GM23338 (cell line): ENCODE data around the gene UBA3. TPM values are rescaled to one million over a fixed set of nuclear protein-coding genes. Genes with fewer than 3 reads are reported as not detected.

Experiments
- ATAC-seq: fragments of 200-7000 bp; cut with Tn5 transposase; 3 replicates; pipeline ENCODE4 v1.9.1; 2020
- DNase-seq: peaks from one replicate; pipeline ENCODE4 v3.0.0-alpha.2; 2015; ENCODE audit warnings: low spot score
- H2AFZ ChIP-seq: fragments of 200-600 bp; sonication (generic); 2 replicates; pipeline ENCODE4 v1.8.0; 2016; ENCODE audit warnings: antibody characterized with exemption, mild to moderate bottlenecking, moderate library complexity
- H3F3A ChIP-seq: fragments of 200-600 bp; sonication (generic); replicated peaks from 2 replicates; pipeline ENCODE4 v1.8.0; 2017; ENCODE audit warnings: antibody characterized with exemption, mixed run types, low read depth
- H3K27ac ChIP-seq: fragments of 200-600 bp; sonication (generic); 2 replicates; pipeline ENCODE4 v1.6.1; 2016; ENCODE audit warnings: low read depth
- H3K27me3 ChIP-seq: fragments of 200-600 bp; sonication (generic); 2 replicates; pipeline ENCODE4 v1.8.0; 2016; ENCODE audit warnings: mild to moderate bottlenecking, mixed run types, moderate library complexity; ENCODE audit not compliant: insufficient read depth
- H3K36me3 ChIP-seq: fragments of 200-600 bp; sonication (generic); 2 replicates; pipeline ENCODE4 v1.8.0; 2016; ENCODE audit warnings: mild to moderate bottlenecking; ENCODE audit not compliant: insufficient read depth
- H3K4me1 ChIP-seq: fragments of 200-600 bp; sonication (generic); 2 replicates; pipeline ENCODE4 v1.8.0; 2016; ENCODE audit warnings: mild to moderate bottlenecking, moderate library complexity; ENCODE audit not compliant: insufficient read depth
- H3K4me2 ChIP-seq: fragments of 200-600 bp; sonication (generic); 2 replicates; pipeline ENCODE4 v1.7.1; 2017; ENCODE audit warnings: mixed run types
- H3K4me3 ChIP-seq: fragments of 200-600 bp; sonication (generic); 2 replicates; pipeline ENCODE4 v1.6.1; 2016; ENCODE audit warnings: mixed run types
- H3K79me2 ChIP-seq: fragments of 200-600 bp; sonication (generic); replicated peaks from 2 replicates; pipeline ENCODE4 v1.8.0; 2017; ENCODE audit warnings: mild to moderate bottlenecking; ENCODE audit not compliant: insufficient read depth
- H3K9me2 ChIP-seq: fragments of 200-600 bp; sonication (generic); 2 replicates; pipeline ENCODE4 v1.8.0; 2017; ENCODE audit not compliant: insufficient read depth
- H4K20me1 ChIP-seq: fragments of 200-600 bp; sonication (generic); replicated peaks from 2 replicates; pipeline ENCODE4 v1.8.0; 2017; ENCODE audit warnings: mild to moderate bottlenecking; ENCODE audit not compliant: insufficient read depth
- H3K27ac Mint-ChIP-seq: 2 replicates; pipeline ENCODE4 v1.8.0; 2020; ENCODE audit warnings: inconsistent platforms, mild to moderate bottlenecking, moderate library complexity, mixed read lengths
- H3K27me3 Mint-ChIP-seq: 3 replicates; pipeline ENCODE4 v1.8.0; 2022; ENCODE audit warnings: low read depth, mild to moderate bottlenecking, moderate library complexity, mixed read lengths, inconsistent platforms; ENCODE audit not compliant: insufficient read depth, poor library complexity
- H3K36me3 Mint-ChIP-seq: 3 replicates; pipeline ENCODE4 v1.8.0; 2021; ENCODE audit warnings: low read depth, mild to moderate bottlenecking, inconsistent platforms, moderate library complexity, mixed read lengths
- H3K4me1 Mint-ChIP-seq: 3 replicates; pipeline ENCODE4 v1.8.0; 2020; ENCODE audit warnings: mild to moderate bottlenecking, inconsistent platforms, mixed read lengths
- H3K4me3 Mint-ChIP-seq: 3 replicates; pipeline ENCODE4 v1.8.0; 2021; ENCODE audit warnings: moderate library complexity, mild to moderate bottlenecking, inconsistent platforms, mixed read lengths
- H3K9me3 Mint-ChIP-seq: 3 replicates; pipeline ENCODE4 v1.8.0; 2020; ENCODE audit warnings: moderate library complexity, mild to moderate bottlenecking, inconsistent platforms, mixed read lengths
- EZH2 ChIP-seq: fragments of 200-600 bp; sonication (generic); IDR thresholded peaks from one replicate; pipeline ENCODE4 v1.8.0; 2017; ENCODE audit warnings: antibody characterized with exemption, mild to moderate bottlenecking, low read depth; ENCODE audit not compliant: unreplicated experiment
- NANOG ChIP-seq: IDR thresholded peaks from 2 replicates; pipeline ENCODE4 v1.6.1; 2016; ENCODE audit warnings: antibody characterized with exemption, borderline replicate concordance
- STAT1 ChIP-seq: IDR thresholded peaks from one replicate; pipeline ENCODE4 v1.6.1; 2016; ENCODE audit warnings: antibody characterized with exemption; ENCODE audit not compliant: unreplicated experiment
- ZNF114 ChIP-seq: fragments of 250-450 bp; sonication (Bioruptor Pico); IDR thresholded peaks from 2 replicates; pipeline ENCODE4 v1.5.0; 2020; ENCODE audit warnings: mild to moderate bottlenecking, moderate library complexity
- ZNF331 ChIP-seq: fragments of 250-450 bp; sonication (Bioruptor Pico); IDR thresholded peaks from 2 replicates; pipeline ENCODE4 v1.5.0; 2020; ENCODE audit warnings: low read depth, mild to moderate bottlenecking, moderate library complexity
- polyA plus RNA-seq: library from polyadenylated mRNA; unstranded; fragments of >200 nt; fragmentation: Nextera tagmentation; extraction: Ambion mirVana; gene quantifications from 2 replicates; pipeline ENCODE4 v1.2.1, GENCODE V29; 2016
- total RNA-seq: library from RNA; depleted of rRNA; stranded (reverse); fragments of >200 nt; shearing (Covaris generic); gene quantifications from 2 replicates; pipeline ENCODE4 v1.2.3, GENCODE V29; 2014
- TF ChIP-seq, protein P1 (sequence below): IDR thresholded peaks from one replicate; pipeline ENCODE4 v1.6.1; 2018; ENCODE audit warnings: antibody characterized with exemption; ENCODE audit not compliant: unreplicated experiment
- TF ChIP-seq, protein P2 (sequence below): fragments of 250-450 bp; sonication (Bioruptor Pico); IDR thresholded peaks from 2 replicates; pipeline ENCODE4 v1.5.0; 2020; ENCODE audit warnings: mild to moderate bottlenecking, moderate library complexity
- TF ChIP-seq, protein P3 (sequence below), 2 experiments: fragments of 200-600 bp in 1 of 2; sonication (generic) in 1 of 2; conservative IDR thresholded peaks; 2 replicates each; pipeline versions ENCODE4 v1.5.1 to v1.6.1; 2016 to 2017; ENCODE audit warnings: antibody characterized with exemption in 2 of 2, low read depth in 2 of 2, mild to moderate bottlenecking in 2 of 2, moderate library complexity in 1 of 2

Gene UBA3
- total and polyA plus RNA-seq, 2 experiments from 2014 or later = 53.2 to 85.3 TPM

DNA sequence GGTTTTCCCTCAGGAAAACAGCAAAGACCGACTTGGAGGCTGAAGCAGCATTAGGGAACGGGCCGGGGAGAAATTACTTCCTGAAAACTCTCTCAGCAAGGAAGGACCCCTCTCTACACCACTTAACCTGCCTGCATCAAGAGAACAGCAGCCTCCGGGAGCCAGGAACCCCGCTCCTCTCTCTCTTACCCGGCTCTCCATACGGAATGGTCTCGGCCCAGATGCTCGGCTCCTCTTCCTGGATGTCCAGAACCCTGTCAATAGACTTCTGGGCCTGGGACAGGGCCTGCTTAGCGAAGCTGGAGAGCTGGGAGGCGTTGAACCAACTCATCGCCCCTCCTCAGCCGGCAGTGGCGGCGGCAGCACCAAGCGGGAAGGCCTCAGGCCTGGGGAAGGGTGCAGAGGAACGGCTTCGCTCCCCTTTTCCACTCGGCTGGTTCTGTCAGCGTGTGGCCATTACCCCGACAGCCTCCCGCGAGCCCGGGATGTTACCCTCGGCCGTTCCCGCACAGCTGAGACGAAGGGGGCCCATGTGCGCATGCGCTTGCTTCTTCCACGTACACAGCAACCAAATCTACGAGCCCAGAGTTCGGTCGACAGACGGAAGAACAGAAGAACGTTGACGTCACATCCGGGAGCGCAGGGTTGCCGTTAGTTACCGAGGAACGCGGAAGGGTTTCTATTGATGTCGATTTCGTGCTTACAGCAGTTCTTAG lies 28.3 kb downstream of the UBA3 start, which contains the start of gene TMF1 (continued):
- TF ChIP-seq, protein P1, sequence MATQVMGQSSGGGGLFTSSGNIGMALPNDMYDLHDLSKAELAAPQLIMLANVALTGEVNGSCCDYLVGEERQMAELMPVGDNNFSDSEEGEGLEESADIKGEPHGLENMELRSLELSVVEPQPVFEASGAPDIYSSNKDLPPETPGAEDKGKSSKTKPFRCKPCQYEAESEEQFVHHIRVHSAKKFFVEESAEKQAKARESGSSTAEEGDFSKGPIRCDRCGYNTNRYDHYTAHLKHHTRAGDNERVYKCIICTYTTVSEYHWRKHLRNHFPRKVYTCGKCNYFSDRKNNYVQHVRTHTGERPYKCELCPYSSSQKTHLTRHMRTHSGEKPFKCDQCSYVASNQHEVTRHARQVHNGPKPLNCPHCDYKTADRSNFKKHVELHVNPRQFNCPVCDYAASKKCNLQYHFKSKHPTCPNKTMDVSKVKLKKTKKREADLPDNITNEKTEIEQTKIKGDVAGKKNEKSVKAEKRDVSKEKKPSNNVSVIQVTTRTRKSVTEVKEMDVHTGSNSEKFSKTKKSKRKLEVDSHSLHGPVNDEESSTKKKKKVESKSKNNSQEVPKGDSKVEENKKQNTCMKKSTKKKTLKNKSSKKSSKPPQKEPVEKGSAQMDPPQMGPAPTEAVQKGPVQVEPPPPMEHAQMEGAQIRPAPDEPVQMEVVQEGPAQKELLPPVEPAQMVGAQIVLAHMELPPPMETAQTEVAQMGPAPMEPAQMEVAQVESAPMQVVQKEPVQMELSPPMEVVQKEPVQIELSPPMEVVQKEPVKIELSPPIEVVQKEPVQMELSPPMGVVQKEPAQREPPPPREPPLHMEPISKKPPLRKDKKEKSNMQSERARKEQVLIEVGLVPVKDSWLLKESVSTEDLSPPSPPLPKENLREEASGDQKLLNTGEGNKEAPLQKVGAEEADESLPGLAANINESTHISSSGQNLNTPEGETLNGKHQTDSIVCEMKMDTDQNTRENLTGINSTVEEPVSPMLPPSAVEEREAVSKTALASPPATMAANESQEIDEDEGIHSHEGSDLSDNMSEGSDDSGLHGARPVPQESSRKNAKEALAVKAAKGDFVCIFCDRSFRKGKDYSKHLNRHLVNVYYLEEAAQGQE = no peak
- TF ChIP-seq EZH2 = no peak
- no peak for TF ChIP-seq ZNF114 (CRISPR knock-in tag)
- no peak for TF ChIP-seq NANOG

DNA sequence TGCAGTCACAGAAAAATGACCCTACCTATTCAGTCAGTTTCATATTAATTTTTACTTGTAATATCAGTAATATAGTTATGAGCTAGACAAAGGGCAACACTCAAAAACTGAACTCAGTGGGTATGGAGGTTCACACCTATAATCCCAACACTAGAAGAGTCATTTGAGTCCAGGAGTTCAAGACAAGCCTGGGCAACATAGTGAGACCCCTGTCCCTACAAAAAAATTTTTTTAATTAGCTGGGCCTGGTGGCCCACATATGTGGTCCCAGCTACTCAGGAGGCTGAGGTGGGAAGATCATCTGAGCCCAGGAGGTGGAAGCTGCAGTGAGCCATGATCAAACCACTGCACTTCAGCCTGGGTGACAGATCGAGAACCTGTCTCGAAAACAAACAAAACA lies 31.2 kb downstream of the UBA3 start:
- Histone ChIP-seq H3K4me2 (no peak overlapping the region), H3K27ac (no peak overlapping the region), H3K36me3 (peaks cover 11% of the 10 kb centered on the region; the same call in 1 of the 2 replicates), H3K79me2 (peaks cover 22% of the 10 kb centered on the region), H3K4me1 (no peaks in the 10 kb centered on the region), H2AFZ (no peak overlapping the region), H3K4me3 (no peak overlapping the region), H4K20me1 (no peaks in the 10 kb centered on the region; the same call in 1 of the 2 replicates), H3K9me2 (no peaks in the 10 kb centered on the region), H3K27me3 (no peaks in the 10 kb centered on the region), H3F3A (no peaks in the 10 kb centered on the region)
- no peak for DNase-seq
- peaks cover 5% of the 10 kb centered on the region for H3K27me3 Mint-ChIP-seq
- H3K27ac Mint-ChIP-seq = no peak overlapping the region
- H3K9me3 Mint-ChIP-seq = no peaks in the 10 kb centered on the region
- no peak overlapping the region for H3K4me3 Mint-ChIP-seq
- TF ChIP-seq, protein P2, sequence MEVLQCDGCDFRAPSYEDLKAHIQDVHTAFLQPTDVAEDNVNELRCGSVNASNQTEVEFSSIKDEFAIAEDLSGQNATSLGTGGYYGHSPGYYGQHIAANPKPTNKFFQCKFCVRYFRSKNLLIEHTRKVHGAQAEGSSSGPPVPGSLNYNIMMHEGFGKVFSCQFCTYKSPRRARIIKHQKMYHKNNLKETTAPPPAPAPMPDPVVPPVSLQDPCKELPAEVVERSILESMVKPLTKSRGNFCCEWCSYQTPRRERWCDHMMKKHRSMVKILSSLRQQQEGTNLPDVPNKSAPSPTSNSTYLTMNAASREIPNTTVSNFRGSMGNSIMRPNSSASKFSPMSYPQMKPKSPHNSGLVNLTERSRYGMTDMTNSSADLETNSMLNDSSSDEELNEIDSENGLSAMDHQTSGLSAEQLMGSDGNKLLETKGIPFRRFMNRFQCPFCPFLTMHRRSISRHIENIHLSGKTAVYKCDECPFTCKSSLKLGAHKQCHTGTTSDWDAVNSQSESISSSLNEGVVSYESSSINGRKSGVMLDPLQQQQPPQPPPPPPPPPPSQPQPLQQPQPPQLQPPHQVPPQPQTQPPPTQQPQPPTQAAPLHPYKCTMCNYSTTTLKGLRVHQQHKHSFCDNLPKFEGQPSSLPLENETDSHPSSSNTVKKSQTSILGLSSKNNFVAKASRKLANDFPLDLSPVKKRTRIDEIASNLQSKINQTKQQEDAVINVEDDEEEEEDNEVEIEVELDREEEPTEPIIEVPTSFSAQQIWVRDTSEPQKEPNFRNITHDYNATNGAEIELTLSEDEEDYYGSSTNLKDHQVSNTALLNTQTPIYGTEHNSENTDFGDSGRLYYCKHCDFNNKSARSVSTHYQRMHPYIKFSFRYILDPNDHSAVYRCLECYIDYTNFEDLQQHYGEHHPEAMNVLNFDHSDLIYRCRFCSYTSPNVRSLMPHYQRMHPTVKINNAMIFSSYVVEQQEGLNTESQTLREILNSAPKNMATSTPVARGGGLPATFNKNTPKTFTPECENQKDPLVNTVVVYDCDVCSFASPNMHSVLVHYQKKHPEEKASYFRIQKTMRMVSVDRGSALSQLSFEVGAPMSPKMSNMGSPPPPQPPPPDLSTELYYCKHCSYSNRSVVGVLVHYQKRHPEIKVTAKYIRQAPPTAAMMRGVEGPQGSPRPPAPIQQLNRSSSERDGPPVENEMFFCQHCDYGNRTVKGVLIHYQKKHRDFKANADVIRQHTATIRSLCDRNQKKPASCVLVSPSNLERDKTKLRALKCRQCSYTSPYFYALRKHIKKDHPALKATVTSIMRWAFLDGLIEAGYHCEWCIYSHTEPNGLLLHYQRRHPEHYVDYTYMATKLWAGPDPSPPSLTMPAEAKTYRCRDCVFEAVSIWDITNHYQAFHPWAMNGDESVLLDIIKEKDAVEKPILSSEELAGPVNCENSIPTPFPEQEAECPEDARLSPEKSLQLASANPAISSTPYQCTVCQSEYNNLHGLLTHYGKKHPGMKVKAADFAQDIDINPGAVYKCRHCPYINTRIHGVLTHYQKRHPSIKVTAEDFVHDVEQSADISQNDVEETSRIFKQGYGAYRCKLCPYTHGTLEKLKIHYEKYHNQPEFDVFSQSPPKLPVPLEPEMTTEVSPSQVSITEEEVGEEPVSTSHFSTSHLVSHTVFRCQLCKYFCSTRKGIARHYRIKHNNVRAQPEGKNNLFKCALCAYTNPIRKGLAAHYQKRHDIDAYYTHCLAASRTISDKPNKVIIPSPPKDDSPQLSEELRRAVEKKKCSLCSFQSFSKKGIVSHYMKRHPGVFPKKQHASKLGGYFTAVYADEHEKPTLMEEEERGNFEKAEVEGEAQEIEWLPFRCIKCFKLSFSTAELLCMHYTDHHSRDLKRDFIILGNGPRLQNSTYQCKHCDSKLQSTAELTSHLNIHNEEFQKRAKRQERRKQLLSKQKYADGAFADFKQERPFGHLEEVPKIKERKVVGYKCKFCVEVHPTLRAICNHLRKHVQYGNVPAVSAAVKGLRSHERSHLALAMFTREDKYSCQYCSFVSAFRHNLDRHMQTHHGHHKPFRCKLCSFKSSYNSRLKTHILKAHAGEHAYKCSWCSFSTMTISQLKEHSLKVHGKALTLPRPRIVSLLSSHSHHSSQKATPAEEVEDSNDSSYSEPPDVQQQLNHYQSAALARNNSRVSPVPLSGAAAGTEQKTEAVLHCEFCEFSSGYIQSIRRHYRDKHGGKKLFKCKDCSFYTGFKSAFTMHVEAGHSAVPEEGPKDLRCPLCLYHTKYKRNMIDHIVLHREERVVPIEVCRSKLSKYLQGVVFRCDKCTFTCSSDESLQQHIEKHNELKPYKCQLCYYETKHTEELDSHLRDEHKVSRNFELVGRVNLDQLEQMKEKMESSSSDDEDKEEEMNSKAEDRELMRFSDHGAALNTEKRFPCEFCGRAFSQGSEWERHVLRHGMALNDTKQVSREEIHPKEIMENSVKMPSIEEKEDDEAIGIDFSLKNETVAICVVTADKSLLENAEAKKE (CRISPR knock-in tag) = no peak
- TF ChIP-seq ZNF331 (CRISPR knock-in tag) (no peak), NANOG (no peak), STAT1 (no peak), EZH2 (no peak)
- TF ChIP-seq, protein P1 = no peak
- TF ChIP-seq, protein P3, sequence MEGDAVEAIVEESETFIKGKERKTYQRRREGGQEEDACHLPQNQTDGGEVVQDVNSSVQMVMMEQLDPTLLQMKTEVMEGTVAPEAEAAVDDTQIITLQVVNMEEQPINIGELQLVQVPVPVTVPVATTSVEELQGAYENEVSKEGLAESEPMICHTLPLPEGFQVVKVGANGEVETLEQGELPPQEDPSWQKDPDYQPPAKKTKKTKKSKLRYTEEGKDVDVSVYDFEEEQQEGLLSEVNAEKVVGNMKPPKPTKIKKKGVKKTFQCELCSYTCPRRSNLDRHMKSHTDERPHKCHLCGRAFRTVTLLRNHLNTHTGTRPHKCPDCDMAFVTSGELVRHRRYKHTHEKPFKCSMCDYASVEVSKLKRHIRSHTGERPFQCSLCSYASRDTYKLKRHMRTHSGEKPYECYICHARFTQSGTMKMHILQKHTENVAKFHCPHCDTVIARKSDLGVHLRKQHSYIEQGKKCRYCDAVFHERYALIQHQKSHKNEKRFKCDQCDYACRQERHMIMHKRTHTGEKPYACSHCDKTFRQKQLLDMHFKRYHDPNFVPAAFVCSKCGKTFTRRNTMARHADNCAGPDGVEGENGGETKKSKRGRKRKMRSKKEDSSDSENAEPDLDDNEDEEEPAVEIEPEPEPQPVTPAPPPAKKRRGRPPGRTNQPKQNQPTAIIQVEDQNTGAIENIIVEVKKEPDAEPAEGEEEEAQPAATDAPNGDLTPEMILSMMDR (conservative IDR thresholded peaks at IDR 0.05; ENCODE audit: low read depth in 2 of 2) = no peak
- peaks cover 15% of the 10 kb centered on the region for H3K36me3 Mint-ChIP-seq
- no peak for ATAC-seq
- H3K4me1 Mint-ChIP-seq = peaks cover 13% of the 10 kb centered on the region
